GM12872 (cell line): ENCODE data around the gene NOSIP.

ENCODE experiments used
- TF ChIP-seq, protein P1 (sequence below): IDR thresholded peaks from 3 replicates; pipeline ENCODE4 v1.5.1; 2011; ENCODE audit warnings: low read depth, mild to moderate bottlenecking, low read length, moderate library complexity; ENCODE audit not compliant: insufficient read depth

The NOSIP gene, protein sequence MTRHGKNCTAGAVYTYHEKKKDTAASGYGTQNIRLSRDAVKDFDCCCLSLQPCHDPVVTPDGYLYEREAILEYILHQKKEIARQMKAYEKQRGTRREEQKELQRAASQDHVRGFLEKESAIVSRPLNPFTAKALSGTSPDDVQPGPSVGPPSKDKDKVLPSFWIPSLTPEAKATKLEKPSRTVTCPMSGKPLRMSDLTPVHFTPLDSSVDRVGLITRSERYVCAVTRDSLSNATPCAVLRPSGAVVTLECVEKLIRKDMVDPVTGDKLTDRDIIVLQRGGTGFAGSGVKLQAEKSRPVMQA

GRCh38 chr19:49580264-49581006 lies at the start of gene NOSIP:
Gene NOSIP, minus strand, starts transcription at chr19:49580556. Its CDS starts 19,865 bp downstream, at chr19:49560691.
- TF ChIP-seq, protein P1, sequence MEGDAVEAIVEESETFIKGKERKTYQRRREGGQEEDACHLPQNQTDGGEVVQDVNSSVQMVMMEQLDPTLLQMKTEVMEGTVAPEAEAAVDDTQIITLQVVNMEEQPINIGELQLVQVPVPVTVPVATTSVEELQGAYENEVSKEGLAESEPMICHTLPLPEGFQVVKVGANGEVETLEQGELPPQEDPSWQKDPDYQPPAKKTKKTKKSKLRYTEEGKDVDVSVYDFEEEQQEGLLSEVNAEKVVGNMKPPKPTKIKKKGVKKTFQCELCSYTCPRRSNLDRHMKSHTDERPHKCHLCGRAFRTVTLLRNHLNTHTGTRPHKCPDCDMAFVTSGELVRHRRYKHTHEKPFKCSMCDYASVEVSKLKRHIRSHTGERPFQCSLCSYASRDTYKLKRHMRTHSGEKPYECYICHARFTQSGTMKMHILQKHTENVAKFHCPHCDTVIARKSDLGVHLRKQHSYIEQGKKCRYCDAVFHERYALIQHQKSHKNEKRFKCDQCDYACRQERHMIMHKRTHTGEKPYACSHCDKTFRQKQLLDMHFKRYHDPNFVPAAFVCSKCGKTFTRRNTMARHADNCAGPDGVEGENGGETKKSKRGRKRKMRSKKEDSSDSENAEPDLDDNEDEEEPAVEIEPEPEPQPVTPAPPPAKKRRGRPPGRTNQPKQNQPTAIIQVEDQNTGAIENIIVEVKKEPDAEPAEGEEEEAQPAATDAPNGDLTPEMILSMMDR: no peak

DNA sequence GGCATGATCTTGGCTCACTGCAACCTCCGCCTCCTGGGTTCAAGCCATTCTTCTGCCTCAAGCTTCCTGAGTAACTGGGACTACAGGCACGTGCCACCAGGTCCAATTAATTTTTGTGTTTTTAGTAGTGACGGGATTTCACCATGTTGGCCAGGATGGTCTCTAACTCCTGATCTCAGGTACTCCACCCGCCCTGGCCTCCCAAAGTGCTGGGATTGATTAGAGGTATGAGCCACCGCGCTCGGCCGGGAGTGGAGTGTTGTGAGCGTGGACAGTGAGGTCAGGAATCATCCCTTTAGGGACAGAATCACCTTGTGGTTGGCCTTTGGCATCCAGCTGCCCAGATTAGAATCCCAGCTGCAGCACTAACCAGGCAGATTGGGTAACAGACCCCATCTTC lies 49.3 kb upstream of the NOSIP start:
- TF ChIP-seq, protein P1: no peak

DNA sequence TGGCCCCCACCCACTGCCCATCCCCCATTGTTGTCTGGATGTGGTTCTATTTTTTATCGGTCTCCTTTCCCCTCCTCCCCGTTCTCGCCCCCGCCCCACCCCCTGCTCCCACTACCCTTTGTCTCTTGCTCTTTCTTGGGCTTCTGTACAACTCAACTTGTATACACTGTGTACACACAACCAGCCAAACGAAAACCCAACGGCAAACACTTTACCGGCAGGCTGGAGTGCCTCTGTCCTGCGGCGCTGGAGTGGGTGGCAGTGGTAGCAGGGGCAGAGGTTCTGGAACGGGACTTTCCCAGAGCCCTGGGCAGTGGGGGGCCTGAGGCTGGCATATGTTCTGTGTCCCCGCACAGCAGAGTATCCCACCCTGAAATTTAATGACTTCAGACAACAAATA lies 45.9 kb upstream of the NOSIP start:
- TF ChIP-seq, protein P1: no peak

DNA sequence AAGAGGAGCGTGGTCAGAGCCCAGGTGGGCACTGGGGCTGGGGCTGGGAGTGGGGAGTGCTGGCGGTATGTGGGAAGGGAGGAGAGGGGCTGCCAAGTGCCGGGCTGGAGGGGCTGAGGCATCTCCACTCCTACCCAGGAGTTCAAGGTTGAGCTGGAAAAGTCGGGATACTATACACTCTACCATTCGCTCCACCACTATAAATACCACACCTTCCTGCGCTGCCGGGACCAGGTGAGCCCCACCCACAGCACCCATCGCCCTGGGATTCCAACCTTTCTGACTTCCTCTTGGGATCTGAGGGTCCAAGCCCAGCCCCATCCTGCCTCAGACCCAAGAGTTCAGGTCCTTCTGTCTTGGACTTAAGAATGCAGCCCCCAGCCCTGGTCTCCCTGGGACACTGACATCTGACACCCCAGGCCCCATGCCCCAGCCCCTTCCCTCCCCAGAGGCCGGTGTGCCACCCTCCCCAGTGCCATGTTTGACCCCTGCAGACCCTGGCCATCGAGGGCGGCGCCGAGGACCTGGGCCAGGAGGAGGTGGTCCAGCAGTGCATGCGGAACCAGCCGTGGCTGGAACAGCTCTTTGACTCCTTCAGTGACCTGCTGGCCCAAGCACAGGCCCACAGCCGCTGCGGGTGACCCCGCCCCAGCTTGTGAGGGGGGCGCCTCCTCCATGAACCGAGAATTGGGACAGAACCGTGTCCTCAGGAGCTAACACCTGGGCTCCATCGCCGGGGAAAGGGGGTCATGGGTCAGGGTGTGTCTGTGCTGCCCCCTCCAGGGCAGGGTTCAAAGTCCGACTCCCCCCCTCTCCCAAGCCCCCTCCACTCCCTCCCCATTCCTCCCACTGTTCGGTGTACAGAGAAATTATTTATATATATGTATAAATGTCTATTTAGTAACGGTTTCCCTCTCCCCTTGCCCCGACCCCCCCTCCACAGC lies 44.9 kb upstream of the NOSIP start:
- TF ChIP-seq, protein P1: no peak

DNA sequence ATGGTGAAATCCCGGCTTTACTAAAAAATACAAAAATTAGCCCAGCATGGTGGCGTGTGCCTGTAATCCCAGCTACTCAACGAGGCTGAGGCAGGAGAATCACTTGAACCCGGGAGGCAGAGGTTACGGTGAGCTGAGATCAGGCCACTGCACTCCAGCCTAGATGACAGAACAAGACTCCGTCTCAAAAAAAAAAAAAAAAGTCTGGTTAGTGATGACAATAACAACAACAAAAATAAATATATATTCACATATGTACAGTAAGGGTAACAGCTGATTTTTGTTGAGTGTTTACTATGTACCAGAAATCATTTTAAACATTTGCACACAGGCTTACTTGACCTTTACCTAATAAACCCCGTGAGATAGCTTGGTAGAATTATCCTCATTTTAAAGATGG lies 36.6 kb upstream of the NOSIP start:
- TF ChIP-seq, protein P1: no peak

GRCh38 chr19:49616532-49616931 lies 36.2 kb upstream of the NOSIP start:
- TF ChIP-seq, protein P1: no peak

DNA sequence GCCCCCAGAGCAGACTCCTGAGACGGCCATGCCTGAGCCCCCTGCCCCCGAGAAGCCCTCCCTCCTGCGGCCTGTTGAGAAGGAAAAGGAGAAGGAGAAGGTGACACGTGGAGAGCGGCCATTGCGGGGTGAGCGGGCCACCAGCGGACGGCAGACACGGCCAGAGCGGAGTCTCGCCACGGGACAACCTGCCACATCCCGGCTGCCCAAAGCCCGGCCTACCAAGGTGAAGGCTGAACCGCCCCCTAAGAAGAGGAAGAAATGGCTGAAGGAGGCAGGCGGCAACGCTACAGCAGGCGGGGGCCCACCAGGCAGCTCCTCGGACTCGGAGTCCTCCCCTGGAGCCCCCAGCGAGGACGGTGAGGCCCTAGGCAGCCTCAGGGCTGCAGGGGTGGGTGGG lies 35.5 kb upstream of the NOSIP start:
- TF ChIP-seq, protein P1: no peak
